Upper lobe of left lung (tissue), 6 donors: Measurements from ENCODE around the gene RGS7. TPM values are rescaled to one million over a fixed set of nuclear protein-coding genes. Genes with fewer than 3 reads are reported as not detected.
"Not testable (repeated sequence)": the region's sequence is repeated elsewhere in the genome, so short reads cannot be mapped to it uniquely, and the experiment has no call there.

Experiments
- ATAC-seq, 2 donors: fragments of 200-7000 bp; cut with Tn5 transposase; one replicate each; pipeline ENCODE4 v1.9.1; 2022; ENCODE audit warnings: mild to moderate bottlenecking in 2 of 2, moderate library complexity in 2 of 2; ENCODE audit not compliant: low FRiP score in 2 of 2
- DNase-seq, 2 donors: peaks; one replicate each; pipeline ENCODE4 v3.0.0-alpha.2; 2019 to 2020
- H3K27ac ChIP-seq, 4 donors: fragments of 200-600 bp; sonication (generic); one replicate each; pipeline ENCODE4 v1.5.1; 2016 to 2019
- H3K27me3 ChIP-seq, 4 donors: fragments of 200-600 bp; sonication (generic); one replicate each; pipeline ENCODE4 v1.5.1; 2017 to 2019
- H3K36me3 ChIP-seq, 4 donors: fragments of 200-600 bp; sonication (generic); one replicate each; pipeline ENCODE4 v1.5.1; 2016 to 2019
- H3K4me1 ChIP-seq, 4 donors: fragments of 200-600 bp; sonication (generic); one replicate each; pipeline ENCODE4 v1.5.1; 2018 to 2019
- H3K4me3 ChIP-seq, 4 donors: fragments of 200-600 bp; sonication (generic); one replicate each; pipeline ENCODE4 v1.5.1; 2017 to 2019; ENCODE audit warnings: mild to moderate bottlenecking in 2 of 4, moderate library complexity in 1 of 4
- H3K9me3 ChIP-seq, 4 donors: fragments of 200-600 bp; sonication (generic); one replicate each; pipeline ENCODE4 v1.5.1; 2018 to 2019
- EP300 ChIP-seq, 4 donors: sonication (generic); formaldehyde crosslinking; IDR thresholded peaks; one replicate each; pipeline ENCODE4 v1.5.1; 2017; ENCODE audit warnings: antibody characterized with exemption in 4 of 4, control low read depth in 2 of 4
- POLR2A ChIP-seq, 4 donors: fragments of 450-650 bp; IDR thresholded peaks; one replicate each; pipeline ENCODE4 v1.5.1; 2016 to 2017; ENCODE audit warnings: antibody characterized with exemption in 4 of 4, mild to moderate bottlenecking in 2 of 4
- POLR2AphosphoS5 ChIP-seq, 2 donors: sonication (generic); formaldehyde crosslinking; IDR thresholded peaks; one replicate each; pipeline ENCODE4 v1.5.1; 2017; ENCODE audit warnings: antibody characterized with exemption in 2 of 2
- WGBS, 2 donors: methylation state at CpG; one replicate each; pipeline ENCODE4 v1.1.5; 2017 to 2018; 5-methylcytosine and 5-hydroxymethylcytosine counted together
- total RNA-seq, 6 donors: library from RNA; depleted of rRNA in 4 of 6; stranded (reverse); fragments of >200 nt in 4 of 6; gene quantifications; one replicate each; pipeline versions ENCODE4 v1.1.0 to v1.2.1, GENCODE V29; 2016 to 2021
- TF ChIP-seq, protein P1 (sequence below), 6 experiments: fragments of 450-650 bp in 4 of 6; fragments of 200-600 bp in 2 of 6; sonication (generic) in 2 of 6; IDR thresholded peaks; one replicate each; pipeline ENCODE4 v1.5.1; 2016 to 2019; ENCODE audit warnings: antibody characterized with exemption in 6 of 6
- donor health status: DM: no; HTN: no; CAD: no; lungs with moderate emphysema.
- donor health status: DM: no; HTN: yes; CAD: no; lungs with severe emphysema.

RGS7 gene
- total RNA-seq, 6 donors from 2014 or later: 0.15 TPM; not detected in 5

DNA sequence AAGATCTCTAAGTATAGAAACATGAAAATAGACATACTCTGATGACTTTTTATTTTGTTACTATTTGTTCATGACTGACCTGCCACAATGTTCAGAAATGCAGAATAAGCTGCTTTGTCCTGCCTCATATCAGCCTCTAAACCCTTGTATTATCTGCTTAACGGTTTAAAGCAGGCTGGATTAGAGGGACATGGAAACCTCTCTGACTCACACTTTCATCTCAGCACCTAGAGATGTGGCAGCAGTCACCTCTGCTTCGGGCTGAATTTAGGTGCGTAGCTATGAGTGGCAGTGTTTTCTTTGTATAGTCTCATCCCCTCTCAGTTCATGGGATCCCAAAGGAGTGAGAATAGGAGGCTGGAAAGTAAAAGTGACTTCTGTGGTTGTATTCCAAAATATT lies 255.4 kb downstream of the RGS7 start:
- no peak for TF ChIP-seq POLR2A (IDR thresholded peaks at IDR 0.05)
- no peak for TF ChIP-seq POLR2AphosphoS5 (IDR thresholded peaks at IDR 0.05)
- TF ChIP-seq EP300 (IDR thresholded peaks at IDR 0.05): no peak
- H3K27me3 ChIP-seq: no peaks in the 10 kb centered on the region
- 67 to 73% methylated on average over 3 of the region's 3 CpGs for WGBS, 2 donors
- H3K36me3 ChIP-seq: no peaks in the 10 kb centered on the region
- H3K4me1 ChIP-seq: no peaks in the 10 kb centered on the region
- H3K9me3 ChIP-seq: no peaks in the 10 kb centered on the region
- H3K27ac ChIP-seq: no peak overlapping the region
- DNase-seq (no peak), ATAC-seq (no peak)
- no peak overlapping the region for H3K4me3 ChIP-seq

- Histone ChIP-seq H3K9me3 (no peaks in the 10 kb centered on the region), H3K4me3 (no peak overlapping the region), H3K27ac (no peak overlapping the region), H3K4me1 (no peaks in the 10 kb centered on the region), H3K36me3 (no peaks in the 10 kb centered on the region), H3K27me3 (no peaks in the 10 kb centered on the region)
- TF ChIP-seq POLR2AphosphoS5 (IDR thresholded peaks at IDR 0.05): no peak
- no peak for TF ChIP-seq EP300 (IDR thresholded peaks at IDR 0.05)
- TF ChIP-seq, protein P1, sequence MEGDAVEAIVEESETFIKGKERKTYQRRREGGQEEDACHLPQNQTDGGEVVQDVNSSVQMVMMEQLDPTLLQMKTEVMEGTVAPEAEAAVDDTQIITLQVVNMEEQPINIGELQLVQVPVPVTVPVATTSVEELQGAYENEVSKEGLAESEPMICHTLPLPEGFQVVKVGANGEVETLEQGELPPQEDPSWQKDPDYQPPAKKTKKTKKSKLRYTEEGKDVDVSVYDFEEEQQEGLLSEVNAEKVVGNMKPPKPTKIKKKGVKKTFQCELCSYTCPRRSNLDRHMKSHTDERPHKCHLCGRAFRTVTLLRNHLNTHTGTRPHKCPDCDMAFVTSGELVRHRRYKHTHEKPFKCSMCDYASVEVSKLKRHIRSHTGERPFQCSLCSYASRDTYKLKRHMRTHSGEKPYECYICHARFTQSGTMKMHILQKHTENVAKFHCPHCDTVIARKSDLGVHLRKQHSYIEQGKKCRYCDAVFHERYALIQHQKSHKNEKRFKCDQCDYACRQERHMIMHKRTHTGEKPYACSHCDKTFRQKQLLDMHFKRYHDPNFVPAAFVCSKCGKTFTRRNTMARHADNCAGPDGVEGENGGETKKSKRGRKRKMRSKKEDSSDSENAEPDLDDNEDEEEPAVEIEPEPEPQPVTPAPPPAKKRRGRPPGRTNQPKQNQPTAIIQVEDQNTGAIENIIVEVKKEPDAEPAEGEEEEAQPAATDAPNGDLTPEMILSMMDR (IDR thresholded peaks at IDR 0.05): no peak
- no peak for TF ChIP-seq POLR2A (IDR thresholded peaks at IDR 0.05)
- WGBS, 2 donors: 96 to 97% methylated on average over 5 of the region's 5 CpGs
- DNase-seq (no peak), ATAC-seq (no peak)
Observed at GRCh38 chr1:241097479-241097878, 259.5 kb downstream of the RGS7 start.

- H3K27me3 ChIP-seq: no peaks in the 10 kb centered on the region
- no peak overlapping the region for H3K27ac ChIP-seq
- no peak for ATAC-seq
- H3K4me1 ChIP-seq: no peaks in the 10 kb centered on the region
- WGBS, 2 donors: 64 to 81% methylated on average over 4 of the region's 4 CpGs
- H3K36me3 ChIP-seq: no peaks in the 10 kb centered on the region
- no peaks in the 10 kb centered on the region for H3K9me3 ChIP-seq
- TF ChIP-seq, protein P1 (IDR thresholded peaks at IDR 0.05): no peak
- TF ChIP-seq POLR2AphosphoS5 (IDR thresholded peaks at IDR 0.05): no peak
- TF ChIP-seq POLR2A (IDR thresholded peaks at IDR 0.05): no peak
- no peak for TF ChIP-seq EP300 (IDR thresholded peaks at IDR 0.05)
- no peak for DNase-seq
- H3K4me3 ChIP-seq: no peak overlapping the region
Observed at GRCh38 chr1:241096982-241097381, 260.0 kb downstream of the RGS7 start.

- Histone ChIP-seq H3K27me3 (no peaks in the 10 kb centered on the region), H3K4me3 (no peak overlapping the region), H3K27ac (no peak overlapping the region), H3K9me3 (no peaks in the 10 kb centered on the region), H3K36me3 (no peaks in the 10 kb centered on the region), H3K4me1 (no peaks in the 10 kb centered on the region)
- no peak for TF ChIP-seq EP300 (IDR thresholded peaks at IDR 0.05)
- WGBS, 2 donors: 94 to 96% methylated on average over 6 of the region's 6 CpGs
- ATAC-seq (no peak), DNase-seq (no peak)
Observed at GRCh38 chr1:241095847-241096246, 261.2 kb downstream of the RGS7 start.

- Histone ChIP-seq H3K36me3 (no peaks in the 10 kb centered on the region), H3K27ac (no peak overlapping the region), H3K9me3 (no peaks in the 10 kb centered on the region), H3K27me3 (no peaks in the 10 kb centered on the region), H3K4me3 (no peak overlapping the region), H3K4me1 (no peaks in the 10 kb centered on the region)
- 72 to 74% methylated on average over 3 of the region's 3 CpGs for WGBS, 2 donors
- TF ChIP-seq EP300 (IDR thresholded peaks at IDR 0.05): no peak
- TF ChIP-seq, protein P1 (IDR thresholded peaks at IDR 0.05): no peak
- no peak for TF ChIP-seq POLR2A (IDR thresholded peaks at IDR 0.05)
- no peak for TF ChIP-seq POLR2AphosphoS5 (IDR thresholded peaks at IDR 0.05)
- no peak for DNase-seq
- ATAC-seq: no peak
Observed at GRCh38 chr1:241090798-241091197, 266.2 kb downstream of the RGS7 start.

GRCh38 chr1:241089066-241089465 lies 267.9 kb downstream of the RGS7 start:
- not testable (repeated sequence) for H3K9me3 ChIP-seq, H3K27me3 ChIP-seq, H3K4me1 ChIP-seq, ATAC-seq, DNase-seq, H3K27ac ChIP-seq, H3K4me3 ChIP-seq, H3K36me3 ChIP-seq
- 65 to 74% methylated on average over 1 of the region's 1 CpG for WGBS, 2 donors

DNA sequence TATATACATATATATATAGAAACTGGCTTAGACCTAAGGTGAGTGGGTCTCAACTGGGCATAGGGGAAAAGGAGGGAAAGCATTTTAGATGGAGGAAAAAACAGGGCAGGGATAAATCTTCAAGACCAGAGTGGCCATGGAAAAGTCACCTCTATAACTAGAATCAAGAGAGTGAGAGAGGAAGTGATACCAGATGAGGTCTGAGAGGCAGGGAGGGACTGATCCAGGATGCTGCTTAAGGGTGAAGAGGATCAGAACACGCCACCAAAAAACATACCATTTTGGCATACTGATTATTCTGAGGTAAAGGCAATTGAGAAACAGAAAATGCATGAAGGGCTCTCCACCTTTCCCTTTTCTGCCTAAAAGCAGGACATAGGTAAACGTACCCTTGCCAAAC lies 268.9 kb downstream of the RGS7 start:
- H3K9me3 ChIP-seq, H3K4me3 ChIP-seq, H3K4me1 ChIP-seq, H3K36me3 ChIP-seq, H3K27me3 ChIP-seq, ATAC-seq, H3K27ac ChIP-seq, DNase-seq: not testable (repeated sequence)
- 79 to 86% methylated on average over 2 of the region's 2 CpGs for WGBS, 2 donors
